ENCODE measurements around the gene SECISBP2. TPM values are rescaled to one million over a fixed set of nuclear protein-coding genes. Genes with fewer than 3 reads are reported as not detected.

Gene SECISBP2
- total and polyA plus RNA-seq, 9 donors: 25.8 to 51.1 (median 34.3) TPM

Other genes with a start within 250 kb of the SECISBP2 start
- 0.53 TPM for gene SHC3, start 139.7 kb upstream of the SECISBP2 start, total RNA-seq
- 1 to 10 TPM in 1 of 8 donors, under 1 TPM in 7; 0.45 to 1.1 (median 0.75) TPM for gene SHC3, start 139.7 kb upstream of the SECISBP2 start, polyA plus RNA-seq (ENCODE audit: insufficient read depth in 1 of 8, insufficient read length in 8 of 8, low replicate concordance in 1 of 8)
- gene CKS2, start 7.3 kb upstream of the SECISBP2 start, total RNA-seq: 35.9 TPM
- 10 to 100 TPM; 35.1 to 57.3 (median 45.9) TPM for gene CKS2, start 7.3 kb upstream of the SECISBP2 start, polyA plus RNA-seq (ENCODE audit: insufficient read depth in 1 of 8, insufficient read length in 8 of 8, low replicate concordance in 1 of 8)
- 12.8 TPM for gene SEMA4D, start 179.6 kb downstream of the SECISBP2 start, total RNA-seq
- gene SEMA4D, start 179.6 kb downstream of the SECISBP2 start, polyA plus RNA-seq (ENCODE audit: insufficient read depth in 1 of 8, insufficient read length in 8 of 8, low replicate concordance in 1 of 8): 10 to 100 TPM; 12.4 to 25.3 (median 17.9) TPM

Measured in muscle of leg (tissue), 9 donors.